HG03565 (cell line): Measurements from ENCODE around the gene KIF13A.
"Not testable (repeated sequence)": the region's sequence is repeated elsewhere in the genome, so short reads cannot be mapped to it uniquely, and the experiment has no call there.

Source experiments
- ATAC-seq: cut with Tn5 transposase; IDR thresholded peaks from one replicate; pipeline ENCODE4 v1.9.1; 2021; ENCODE audit warnings: mild to moderate bottlenecking, moderate library complexity; ENCODE audit not compliant: unreplicated experiment

KIF13A gene

GRCh38 chr6:17878734-17879133 lies 108.7 kb downstream of the KIF13A start:
- no peak for ATAC-seq

GRCh38 chr6:17877895-17878440 lies 109.5 kb downstream of the KIF13A start:
- no peak for ATAC-seq

- ATAC-seq, result no peak
Measured at GRCh38 chr6:17877196-17877894, 110.1 kb downstream of the KIF13A start.

- no peak for ATAC-seq
Measured at GRCh38 chr6:17874753-17875152, 112.7 kb downstream of the KIF13A start.

GRCh38 chr6:17872908-17873307 lies 114.5 kb downstream of the KIF13A start:
- ATAC-seq, result no peak

- ATAC-seq, result no peak
Measured at GRCh38 chr6:17871836-17872235, 115.6 kb downstream of the KIF13A start.

- ATAC-seq, result no peak
Measured at GRCh38 chr6:17871189-17871519, 116.3 kb downstream of the KIF13A start.

- no peak for ATAC-seq
Measured at GRCh38 chr6:17870300-17871188, 116.9 kb downstream of the KIF13A start.

- no peak for ATAC-seq
Measured at GRCh38 chr6:17869753-17870050, 117.7 kb downstream of the KIF13A start.

GRCh38 chr6:17869010-17869752 lies 118.3 kb downstream of the KIF13A start:
- ATAC-seq, result no peak

- no peak for ATAC-seq
Measured at GRCh38 chr6:17867880-17868279, 119.6 kb downstream of the KIF13A start.

- no peak for ATAC-seq
Measured at GRCh38 chr6:17866876-17867444, 120.5 kb downstream of the KIF13A start.

- no peak for ATAC-seq
Measured at GRCh38 chr6:17865798-17866725, 121.4 kb downstream of the KIF13A start.

- ATAC-seq, result no peak
Measured at GRCh38 chr6:17865243-17865642, 122.2 kb downstream of the KIF13A start.

- ATAC-seq, result no peak
Measured at GRCh38 chr6:17863901-17864754, 123.3 kb downstream of the KIF13A start.

GRCh38 chr6:17861361-17861760 lies 126.1 kb downstream of the KIF13A start:
- ATAC-seq, result no peak

GRCh38 chr6:17859846-17860245 lies 127.6 kb downstream of the KIF13A start:
- no peak for ATAC-seq

GRCh38 chr6:17858584-17858983 lies 128.9 kb downstream of the KIF13A start:
- ATAC-seq, result no peak

- ATAC-seq, result not testable (repeated sequence)
Measured at GRCh38 chr6:17857188-17857587, 130.2 kb downstream of the KIF13A start.
